HG02852 (cell line): ENCODE data around the gene MARK4.
"Not testable (repeated sequence)": the region's sequence is repeated elsewhere in the genome, so short reads cannot be mapped to it uniquely, and the experiment has no call there.

Experiments used
- ATAC-seq: cut with Tn5 transposase; IDR thresholded peaks from one replicate; pipeline ENCODE4 v1.9.1; 2021; ENCODE audit warnings: mild to moderate bottlenecking, moderate library complexity; ENCODE audit not compliant: unreplicated experiment

MARK4 gene

DNA sequence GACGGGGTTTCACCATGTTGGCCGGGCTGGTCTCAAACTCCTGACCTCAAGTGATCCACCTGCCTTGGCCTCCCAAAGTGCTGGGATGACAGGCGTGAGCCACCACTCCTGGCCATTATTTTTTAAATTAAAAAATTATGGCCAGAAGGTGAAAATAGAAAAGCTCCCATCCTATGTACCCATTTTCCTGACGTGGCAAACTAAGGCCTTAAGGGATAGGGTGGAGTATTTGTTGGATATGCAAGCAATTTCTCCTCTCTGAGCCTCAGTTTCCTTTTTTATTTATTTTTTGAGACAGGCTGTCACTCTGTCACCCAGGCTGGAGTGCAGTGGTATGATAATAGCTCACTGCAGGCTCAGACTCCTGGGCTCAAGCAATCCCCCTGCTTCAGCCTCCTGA lies 83.8 kb downstream of the MARK4 start:
- not testable (repeated sequence) for ATAC-seq

DNA sequence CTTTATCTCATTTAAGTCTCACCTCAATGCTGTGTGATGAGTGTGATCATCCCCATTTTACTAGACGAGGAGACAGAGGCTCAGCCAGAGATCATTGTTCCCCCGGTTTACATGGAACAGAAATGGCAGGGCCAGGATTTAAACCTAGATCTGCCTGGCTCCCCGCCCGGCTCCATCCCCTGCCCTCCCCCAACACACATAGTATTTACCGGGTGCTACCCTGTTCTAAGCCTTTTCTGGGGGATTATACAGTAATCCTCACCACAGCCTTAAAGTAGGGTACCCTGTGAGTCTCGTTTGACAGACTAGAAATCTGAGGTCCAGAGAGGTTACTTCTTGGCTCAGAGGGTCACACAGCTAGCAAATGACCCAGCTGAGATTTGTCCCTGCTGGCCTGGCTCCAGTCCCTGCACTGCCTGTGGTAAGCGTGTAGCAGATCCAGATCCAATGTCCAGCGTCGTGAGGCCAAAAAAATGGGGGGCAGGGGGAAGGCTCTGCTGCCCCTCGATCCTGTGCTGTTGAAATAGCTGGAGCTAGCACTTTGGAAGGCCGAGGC lies 85.7 kb downstream of the MARK4 start:
- no peak for ATAC-seq

DNA sequence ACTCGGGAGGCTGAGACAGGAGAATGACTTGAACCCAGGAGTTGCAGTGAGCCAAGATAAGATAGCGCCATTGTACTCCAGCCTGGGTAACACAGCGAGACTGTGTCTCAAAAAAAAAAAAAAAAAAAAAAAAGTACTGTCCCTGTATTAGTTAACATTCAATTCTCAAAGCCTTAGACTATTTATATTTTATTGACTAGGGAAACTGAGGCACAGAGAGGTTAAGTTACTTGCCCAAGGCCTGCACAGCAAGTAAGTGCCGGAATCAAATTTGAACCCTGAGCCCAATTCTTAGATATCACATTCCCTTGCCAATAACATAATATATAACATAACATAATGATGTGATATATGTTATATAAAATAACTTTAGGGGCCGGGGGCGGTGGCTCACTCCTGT lies 88.6 kb downstream of the MARK4 start:
- no peak for ATAC-seq

DNA sequence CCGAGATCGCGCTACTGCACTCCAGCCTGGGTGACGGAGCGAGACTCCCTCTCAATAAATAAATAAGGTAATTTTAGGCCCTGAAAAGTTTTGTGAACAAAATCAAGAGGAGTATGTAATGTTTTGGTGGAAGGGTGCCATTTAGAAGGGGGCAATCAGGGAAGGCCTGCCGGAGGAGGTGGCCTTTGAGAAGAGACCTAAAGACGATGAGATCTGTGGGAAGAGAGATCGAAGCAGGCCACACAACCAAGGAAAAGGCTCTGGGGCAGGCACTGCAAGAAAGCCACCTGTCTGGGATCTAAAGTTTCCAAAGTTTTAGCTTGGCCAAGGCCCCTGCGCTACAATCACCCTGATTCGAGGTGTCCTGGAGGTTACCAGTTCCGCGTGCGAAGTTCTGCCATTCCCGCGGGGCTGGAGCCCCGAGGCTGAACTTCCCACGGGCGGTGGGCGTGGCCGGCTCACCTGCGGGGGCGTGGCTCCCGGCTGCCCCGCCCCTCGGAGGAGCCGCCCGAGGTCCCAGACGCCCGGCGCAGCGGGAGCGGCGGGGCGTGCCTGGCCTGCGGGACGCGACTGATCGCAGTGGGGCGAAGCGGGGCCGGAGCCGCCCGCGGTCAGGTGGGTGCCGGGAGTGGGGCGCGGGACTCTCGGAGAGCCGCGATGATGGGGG lies 89.3 kb downstream of the MARK4 start, which contains the start of gene KLC3:
TSS of gene KLC3 (plus strand) at position 519 of the 667 bp plus-strand sequence. CDS start 4,792 bp downstream, outside the sequence.
- no peak for ATAC-seq

DNA sequence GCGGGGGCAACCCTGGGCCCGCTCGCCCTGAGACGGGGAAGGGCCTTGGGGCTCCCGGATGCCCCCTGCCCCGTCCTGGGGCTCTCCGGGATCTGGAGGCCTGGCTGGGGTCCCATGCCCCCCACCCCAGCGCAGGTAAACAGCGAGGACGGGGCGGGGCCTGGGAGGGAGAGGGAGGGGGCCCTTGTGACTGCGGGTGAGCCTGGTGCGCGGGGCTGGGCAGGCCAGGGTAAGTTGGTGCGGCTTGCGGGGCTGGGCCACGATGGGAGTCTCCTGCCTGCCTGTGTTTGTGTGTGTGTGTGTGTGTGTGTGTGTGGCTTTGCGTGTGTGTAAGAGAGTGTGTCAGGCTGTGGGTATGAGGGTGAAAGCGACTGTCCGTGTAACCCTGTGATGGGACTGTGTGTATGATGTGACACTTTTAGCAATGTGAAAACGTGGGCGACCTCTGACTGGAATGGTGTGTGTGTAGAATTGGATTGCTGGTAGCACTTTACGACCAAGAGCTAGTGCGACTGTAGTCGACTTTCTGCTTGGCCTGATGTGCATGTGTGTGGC lies 89.9 kb downstream of the MARK4 start:
- no peak for ATAC-seq

DNA sequence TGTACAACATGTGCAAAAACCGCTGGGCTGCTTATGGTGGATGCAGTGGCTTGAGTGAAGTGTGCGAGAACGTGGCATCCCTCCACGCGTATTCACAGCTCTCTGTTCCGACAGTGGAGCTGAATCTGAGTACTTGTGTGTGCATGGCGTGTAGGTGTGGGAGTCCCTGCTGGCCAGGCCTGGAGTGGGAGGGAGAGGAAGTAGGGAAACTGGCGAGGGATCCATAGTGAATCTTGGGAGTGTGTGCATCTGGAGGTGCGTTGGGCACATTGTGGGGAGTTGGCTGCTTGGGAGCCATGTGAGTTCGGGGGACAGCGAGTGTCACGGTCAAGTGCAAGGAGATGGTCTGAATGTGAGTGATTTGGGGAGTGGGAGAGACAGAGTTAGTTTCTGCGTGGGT lies 91.8 kb downstream of the MARK4 start:
- no peak for ATAC-seq

DNA sequence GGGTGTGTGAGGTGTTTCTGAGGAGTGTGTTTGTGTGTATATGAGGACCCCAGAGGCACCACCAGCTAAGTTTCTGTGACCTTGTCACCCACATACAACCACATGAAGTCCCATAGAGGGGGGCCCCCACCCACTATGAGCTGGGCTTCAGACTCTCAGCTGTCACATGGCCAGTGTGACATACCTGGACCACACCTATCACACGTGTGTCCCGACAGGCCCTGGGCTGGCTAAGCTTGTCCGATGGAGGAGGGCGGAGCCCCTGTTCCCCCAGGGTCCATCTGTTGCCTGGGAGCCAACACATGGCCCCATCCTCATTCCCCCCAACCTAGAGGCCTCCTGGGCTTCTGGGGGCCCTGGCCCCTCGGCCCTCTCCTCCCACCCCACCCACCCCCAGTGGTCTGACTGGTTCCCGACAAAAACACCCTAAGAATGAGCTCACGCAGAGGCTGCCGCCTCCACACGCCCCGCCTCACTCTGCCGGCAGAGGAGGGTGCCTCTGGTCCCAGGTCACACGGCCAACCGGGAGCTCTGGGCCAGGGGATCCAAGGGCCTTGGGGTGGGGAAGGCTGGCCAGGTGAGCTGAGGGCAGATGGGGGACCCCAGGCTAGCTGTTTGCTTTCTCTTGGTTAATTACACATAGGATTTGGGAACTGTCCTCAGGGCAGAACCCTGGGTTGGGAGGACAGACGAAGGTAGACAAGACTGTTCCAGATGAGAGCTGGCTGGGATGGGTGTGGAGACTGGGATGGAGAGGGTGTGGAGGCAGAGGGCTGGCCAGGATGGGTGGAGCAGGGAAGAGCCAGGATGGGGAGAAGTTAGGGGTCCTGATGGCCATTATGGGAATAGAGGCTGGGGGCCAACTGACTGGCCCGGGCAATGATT lies 93.8 kb downstream of the MARK4 start:
- no peak for ATAC-seq

DNA sequence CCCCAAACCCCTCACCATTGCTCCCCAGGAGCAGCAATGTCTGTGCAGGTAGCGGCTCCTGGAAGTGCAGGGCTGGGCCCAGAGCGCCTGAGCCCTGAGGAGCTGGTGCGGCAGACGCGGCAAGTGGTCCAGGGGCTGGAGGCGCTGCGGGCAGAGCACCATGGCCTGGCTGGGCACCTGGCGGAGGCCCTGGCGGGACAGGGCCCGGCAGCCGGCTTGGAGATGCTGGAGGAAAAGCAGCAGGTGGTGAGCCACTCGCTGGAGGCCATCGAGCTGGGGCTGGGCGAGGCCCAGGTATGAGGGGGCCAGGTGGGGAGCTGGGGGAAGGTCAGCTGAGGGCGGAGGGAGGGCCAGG lies 94.4 kb downstream of the MARK4 start:
- ATAC-seq: no peak

DNA sequence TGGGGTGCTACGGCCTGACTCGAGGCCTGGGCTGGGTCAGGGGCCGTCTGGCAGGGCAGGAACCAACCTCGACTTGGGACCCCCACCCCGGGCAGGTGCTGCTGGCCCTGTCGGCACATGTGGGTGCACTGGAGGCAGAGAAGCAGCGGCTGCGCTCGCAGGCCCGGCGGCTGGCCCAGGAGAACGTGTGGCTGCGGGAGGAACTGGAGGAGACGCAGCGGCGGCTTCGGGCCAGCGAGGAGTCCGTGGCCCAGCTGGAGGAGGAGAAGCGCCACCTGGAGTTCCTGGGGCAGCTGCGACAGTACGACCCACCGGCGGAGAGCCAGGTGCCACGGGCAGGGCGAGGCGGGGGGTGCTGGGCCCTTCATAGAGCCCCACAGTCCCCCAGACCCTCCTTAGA lies 95.4 kb downstream of the MARK4 start:
- ATAC-seq: no peak

DNA sequence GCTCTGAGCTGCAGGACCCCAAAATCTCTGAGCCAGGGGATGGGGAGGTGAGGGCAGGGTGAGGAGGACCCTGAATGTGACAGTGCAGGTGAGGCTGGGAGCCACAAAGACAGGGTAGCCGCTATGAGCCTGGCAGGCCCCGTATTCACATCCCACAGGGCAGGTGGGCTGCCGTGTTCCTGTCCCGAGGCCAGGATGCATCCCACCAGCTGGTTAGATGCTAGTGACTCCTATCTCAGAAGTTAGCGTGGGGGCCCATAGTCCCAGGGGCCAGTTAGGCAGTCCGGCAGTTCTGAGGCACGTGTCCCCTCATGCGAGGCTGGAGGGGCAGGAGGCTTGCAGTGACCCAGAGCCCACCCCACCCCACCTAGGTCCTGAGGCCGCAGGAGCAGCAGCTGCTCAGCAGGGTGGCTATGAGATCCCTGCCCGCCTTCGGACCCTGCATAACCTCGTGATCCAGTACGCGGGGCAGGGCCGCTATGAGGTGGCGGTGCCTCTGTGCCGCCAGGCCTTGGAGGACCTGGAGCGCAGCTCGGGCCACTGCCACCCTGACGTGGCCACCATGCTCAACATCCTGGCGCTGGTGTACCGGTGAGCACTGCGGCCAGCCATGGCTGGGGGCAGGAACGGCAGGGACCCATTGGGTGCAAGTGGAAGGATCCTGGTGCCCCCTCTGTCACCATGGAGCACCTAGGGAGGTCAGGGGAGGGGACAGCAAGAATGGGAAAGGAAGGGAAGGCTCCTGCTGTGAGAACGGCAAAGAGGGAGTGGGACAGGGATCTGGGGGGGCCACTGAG lies 96.7 kb downstream of the MARK4 start:
- ATAC-seq: no peak

DNA sequence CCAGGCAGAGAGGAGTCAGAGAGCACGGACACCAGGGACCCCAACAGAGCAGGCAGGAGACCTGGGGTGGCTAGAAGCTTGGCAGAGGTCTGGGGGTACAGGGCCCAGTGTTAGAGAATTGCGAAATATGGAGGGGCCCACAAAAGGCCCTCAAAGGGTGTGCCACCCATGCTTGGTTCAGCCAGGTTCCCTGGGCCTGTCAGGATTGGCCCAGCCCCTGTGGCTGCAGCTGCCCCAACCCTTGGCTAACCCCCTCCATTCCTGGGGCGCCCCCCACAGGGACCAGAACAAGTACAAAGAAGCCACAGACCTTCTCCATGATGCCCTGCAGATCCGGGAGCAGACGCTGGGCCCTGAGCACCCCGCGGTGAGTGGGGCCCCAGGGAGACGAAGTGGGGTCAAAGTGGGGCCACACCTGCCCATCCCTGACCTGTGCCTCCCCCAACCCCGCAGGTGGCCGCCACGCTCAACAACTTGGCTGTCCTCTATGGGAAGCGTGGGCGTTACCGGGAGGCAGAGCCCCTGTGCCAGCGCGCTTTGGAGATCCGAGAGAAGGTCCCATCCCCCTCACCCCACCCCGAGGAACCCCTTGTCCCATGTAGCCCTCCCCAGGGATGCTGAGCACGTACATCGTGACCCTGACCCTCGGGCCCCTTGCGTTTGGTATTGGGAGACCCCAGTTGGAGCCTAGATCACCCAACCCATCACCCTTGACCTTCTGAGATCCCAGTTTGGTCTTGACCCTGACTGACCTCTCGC lies 97.5 kb downstream of the MARK4 start:
- ATAC-seq: no peak

DNA sequence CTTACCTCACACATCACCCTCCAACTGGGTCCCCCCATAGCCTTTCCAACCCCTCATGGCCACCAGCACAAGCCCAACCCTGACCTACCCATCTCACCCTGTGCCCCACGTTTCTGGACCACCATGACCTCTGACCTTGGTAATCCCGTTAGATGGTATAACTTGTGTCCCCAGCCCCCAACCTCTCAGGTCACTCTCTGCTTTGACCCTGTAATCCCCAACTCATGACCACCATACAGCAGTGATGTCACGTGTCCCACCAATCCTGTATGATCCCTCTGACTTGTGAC lies 98.0 kb downstream of the MARK4 start:
- ATAC-seq: no peak

DNA sequence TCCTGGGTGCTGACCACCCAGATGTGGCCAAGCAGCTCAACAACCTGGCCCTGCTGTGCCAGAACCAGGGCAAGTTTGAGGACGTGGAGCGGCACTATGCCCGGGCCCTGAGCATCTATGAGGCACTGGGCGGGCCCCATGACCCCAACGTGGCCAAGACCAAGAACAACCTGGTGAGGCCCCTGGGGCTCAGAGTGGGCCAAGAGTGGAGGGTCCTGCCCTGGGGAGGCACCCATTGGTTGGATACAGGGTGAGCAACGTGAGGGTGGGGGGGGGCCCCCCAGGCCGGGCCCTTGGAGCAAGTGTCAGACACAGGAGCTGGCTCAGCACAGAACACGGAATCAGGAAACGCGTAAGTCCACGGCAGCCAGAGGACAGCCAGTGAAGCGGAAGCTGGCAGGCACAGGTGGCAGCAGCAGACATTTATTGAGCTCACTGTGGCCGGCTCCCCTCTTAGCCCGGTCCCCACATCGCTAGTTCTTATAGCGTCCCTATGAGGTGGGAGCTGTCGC lies 98.4 kb downstream of the MARK4 start:
- no peak for ATAC-seq

DNA sequence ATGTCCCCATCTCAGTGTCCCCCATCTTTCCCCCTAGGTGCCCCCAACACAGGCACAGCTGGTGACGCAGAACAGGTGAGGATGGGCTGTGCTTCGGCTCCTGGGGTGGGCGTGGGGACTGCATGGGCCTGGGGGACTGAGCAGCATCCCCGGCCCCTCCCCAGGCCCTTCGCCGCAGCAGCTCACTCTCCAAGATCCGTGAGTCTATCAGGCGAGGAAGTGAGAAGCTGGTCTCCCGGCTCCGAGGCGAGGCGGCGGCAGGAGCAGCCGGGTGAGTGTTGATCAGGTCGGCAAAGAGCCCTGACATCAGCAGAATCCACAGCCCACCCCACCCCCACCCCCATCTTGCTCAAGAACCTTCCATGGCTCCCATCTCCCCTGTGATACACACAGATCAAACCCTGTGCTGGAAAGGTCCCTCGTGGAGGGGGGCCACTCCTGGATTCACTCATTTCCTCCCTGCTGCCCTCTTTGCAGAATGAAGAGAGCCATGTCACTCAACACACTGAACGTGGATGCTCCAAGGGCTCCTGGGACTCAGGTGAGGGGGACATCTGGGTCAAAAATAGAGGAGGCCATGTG lies 99.5 kb downstream of the MARK4 start:
- no peak for ATAC-seq

DNA sequence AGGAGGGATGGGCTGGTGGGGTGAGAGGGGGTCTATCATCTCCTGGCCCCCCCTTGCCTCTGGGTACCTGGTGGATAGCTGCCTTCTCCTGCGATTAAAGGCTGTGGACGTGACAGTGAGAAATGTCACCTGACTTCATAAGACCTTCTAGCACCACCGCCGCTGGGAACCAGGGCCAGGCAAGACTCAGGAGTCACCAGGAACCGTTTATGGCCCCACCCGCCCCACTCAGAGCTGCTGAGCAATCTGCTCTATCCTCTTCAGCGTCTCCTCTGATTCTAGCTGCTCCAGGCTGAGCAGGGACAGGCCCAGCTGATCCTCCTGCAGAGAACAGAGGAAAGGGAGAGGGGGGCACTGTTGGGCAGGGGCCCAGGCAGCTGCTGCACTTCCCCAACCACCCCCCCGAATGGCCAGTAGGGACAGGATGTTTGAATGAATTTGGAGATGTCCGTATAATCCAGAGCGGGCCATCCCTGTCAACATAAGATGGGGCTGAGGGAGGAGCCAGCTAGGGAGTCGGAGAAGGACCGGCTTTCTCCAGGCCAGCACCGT lies 100.4 kb downstream of the MARK4 start:
- no peak for ATAC-seq

DNA sequence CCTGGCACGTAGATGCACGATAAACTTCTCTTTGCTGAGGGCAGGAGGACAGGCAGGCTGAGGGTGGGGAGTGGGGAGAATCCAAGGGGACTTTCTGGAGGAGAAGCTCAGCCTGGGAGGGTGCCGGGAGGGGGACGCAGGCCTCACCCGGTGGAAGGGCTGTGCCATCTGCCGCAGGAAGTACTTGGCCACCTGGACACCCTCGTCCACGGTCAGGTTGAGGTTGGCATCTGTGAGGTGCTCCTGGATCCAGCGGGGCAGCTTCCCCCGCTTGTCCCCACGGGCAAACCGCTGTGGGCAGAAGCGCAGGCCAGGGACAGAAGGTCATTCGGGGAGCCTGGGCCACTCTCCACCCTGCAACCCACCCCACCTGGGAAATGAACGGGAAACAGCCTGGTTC lies 101.0 kb downstream of the MARK4 start:
- no peak for ATAC-seq

DNA sequence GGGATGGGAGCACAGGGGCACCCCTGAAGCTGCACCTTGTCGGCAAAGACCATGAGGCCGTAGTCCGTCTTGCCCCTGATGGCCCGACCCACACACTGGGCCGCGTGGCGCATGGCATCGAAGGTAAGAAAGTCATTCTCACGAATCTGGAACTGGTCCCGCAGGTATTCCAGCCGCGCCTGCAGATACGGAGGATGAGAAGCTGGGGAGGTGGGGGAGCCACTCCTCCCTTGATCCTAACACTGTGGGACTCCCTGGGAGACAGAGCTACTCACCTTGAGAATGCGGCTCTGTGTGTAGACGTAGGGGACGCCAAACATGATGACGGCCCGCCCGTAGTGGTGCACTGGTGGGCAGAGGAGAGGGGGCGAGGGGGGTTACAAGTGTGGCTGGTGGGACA lies 101.4 kb downstream of the MARK4 start:
- no peak for ATAC-seq

DNA sequence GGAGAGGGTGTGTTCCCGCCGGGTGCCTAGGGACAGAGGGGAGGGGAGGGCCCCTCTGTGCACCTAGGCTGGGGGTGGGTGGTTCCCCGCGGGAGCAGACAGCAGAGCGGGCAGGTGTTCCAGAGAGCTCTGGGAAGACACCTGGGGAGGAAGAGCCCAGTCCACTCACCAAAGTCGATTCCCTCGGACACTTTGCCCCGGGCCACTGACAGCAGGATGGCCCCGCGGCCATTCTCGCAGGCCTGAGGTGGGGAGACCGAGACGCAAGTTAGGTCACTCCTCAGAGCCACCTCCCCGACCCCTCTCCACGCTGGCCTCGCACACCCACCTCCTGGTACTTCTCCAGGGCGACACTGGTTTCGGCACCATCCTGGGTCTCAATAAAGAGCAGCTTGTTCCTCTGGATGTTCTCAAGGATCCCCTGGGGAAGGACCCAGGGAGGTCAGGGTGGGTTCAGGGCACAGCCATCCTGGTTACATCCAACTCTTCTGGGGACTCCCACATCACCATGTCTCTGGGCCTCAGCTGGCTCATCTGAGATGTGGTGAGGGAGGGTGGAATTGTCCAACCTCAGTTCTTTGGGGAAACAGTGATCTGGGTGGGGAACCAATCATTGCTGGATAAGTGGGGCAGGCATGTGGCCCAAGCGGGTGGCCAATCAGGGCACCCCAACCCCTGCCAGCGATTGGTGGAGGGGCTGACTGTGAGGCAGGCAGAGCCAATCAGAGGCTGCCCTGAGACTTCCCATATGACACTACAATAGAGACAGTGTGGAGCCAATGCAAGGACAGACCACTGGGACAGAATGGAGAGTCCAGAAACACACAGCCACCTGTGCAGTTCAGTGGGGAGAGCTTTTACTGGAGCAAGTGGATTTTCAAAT lies 102.1 kb downstream of the MARK4 start:
- no peak for ATAC-seq
